ENCODE data around the gene CHST8. TPM values are rescaled to one million over a fixed set of nuclear protein-coding genes. Genes with fewer than 3 reads are reported as not detected.

The CHST8 gene
- total RNA-seq, 2 donors from 2014 or later, result 0.43 TPM; not detected in 1

DNA sequence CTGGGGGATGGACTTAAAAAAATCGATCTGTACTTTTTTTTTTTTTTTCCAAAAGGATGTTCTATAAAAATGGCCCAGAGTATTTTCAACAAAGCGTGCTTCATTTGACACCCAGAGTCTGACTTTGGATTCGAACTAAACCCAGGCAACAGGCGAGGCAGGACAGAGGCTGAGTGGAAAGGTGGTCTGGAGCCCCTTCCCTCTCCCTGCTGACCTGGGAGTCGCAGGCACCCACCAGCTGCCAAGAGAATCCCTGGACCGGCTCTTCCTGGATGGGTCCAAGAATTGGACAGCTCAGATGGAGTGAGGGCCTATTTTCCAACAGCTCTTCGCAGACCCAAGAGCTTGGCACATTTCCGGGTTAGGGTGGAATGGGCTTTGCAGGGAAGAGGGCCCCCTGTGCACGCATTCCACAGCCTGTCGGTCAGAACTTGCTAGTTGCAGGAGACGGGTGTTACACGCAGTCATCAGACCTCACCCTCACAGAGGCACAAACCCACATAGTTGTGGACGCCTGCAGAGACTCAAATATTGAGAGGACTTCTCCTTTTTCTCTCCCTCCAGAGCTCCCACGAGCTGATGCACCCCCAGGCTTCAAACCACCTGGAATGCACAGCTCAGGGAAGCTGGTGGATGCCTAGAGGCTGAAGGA is 190.1 kb downstream of the CHST8 start:
- Histone ChIP-seq H3K27ac (no peak overlapping the region), H3K27me3 (no peaks in the 10 kb centered on the region), H3K36me3 (peaks cover 15% of the 10 kb centered on the region), H3K4me1 (peaks cover 0 to 11% of the 10 kb centered on the region in 2 donors), H3K4me3 (no peak overlapping the region), H3K9me3 (no peaks in the 10 kb centered on the region)
- TF ChIP-seq, protein P1, sequence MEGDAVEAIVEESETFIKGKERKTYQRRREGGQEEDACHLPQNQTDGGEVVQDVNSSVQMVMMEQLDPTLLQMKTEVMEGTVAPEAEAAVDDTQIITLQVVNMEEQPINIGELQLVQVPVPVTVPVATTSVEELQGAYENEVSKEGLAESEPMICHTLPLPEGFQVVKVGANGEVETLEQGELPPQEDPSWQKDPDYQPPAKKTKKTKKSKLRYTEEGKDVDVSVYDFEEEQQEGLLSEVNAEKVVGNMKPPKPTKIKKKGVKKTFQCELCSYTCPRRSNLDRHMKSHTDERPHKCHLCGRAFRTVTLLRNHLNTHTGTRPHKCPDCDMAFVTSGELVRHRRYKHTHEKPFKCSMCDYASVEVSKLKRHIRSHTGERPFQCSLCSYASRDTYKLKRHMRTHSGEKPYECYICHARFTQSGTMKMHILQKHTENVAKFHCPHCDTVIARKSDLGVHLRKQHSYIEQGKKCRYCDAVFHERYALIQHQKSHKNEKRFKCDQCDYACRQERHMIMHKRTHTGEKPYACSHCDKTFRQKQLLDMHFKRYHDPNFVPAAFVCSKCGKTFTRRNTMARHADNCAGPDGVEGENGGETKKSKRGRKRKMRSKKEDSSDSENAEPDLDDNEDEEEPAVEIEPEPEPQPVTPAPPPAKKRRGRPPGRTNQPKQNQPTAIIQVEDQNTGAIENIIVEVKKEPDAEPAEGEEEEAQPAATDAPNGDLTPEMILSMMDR (IDR thresholded peaks at IDR 0.05), result no peak
- no peak for DNase-seq (ENCODE audit: low spot score)

DNA sequence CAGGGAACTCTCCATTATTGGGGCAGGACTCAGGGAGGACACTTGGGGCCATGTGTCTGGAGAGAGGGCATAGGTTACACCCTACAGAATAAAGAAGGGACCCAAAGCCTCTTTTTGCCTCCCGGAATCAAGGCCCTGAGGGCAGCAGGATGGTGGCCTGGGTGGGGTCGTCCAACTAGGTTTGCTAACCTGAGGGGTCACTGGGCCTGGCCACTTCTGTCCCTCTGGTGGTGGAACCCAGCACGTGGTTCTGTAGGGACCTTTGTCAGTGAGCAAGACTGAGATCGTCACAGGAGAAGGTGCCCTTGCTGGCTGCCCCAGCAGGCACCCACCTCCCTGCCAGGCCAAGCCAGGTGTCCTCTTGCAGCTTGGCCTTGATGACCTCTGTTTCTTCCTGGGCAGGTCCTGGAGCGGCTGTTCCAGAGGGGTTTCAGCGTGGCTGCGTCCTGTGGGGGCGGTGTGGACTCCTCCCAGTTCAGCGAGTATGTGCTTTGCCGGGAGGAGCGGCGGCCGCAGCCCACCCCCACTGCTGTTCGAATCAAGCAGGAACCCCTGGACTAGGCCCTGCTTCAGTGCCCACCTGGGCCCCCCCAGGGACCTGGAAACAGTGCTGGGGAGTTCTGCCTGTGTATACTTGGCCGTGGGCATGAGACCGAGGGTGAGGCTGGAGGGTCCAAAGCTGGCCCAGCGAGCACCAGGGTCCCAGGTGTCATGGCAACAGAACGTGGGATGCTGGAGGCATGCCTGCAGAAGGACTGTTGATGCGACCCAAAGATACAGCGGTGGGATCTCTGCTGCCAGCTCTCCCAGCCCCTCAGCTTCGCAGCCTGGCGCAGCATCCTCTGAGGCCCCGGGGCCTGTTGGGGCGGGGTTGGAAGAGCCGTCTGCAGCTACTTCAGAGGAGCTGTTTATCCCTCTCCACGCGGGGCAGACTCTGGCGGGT is 190.9 kb downstream of the CHST8 start:
- H3K4me3 ChIP-seq, result no peak overlapping the region
- H3K27me3 ChIP-seq, result no peaks in the 10 kb centered on the region
- peaks cover 15% of the 10 kb centered on the region for H3K36me3 ChIP-seq
- no peak for DNase-seq (ENCODE audit: low spot score)
- H3K4me1 ChIP-seq, result peaks cover 0 to 15% of the 10 kb centered on the region in 2 donors
- H3K9me3 ChIP-seq, result no peaks in the 10 kb centered on the region
- TF ChIP-seq, protein P1 (IDR thresholded peaks at IDR 0.05), result no peak
- H3K27ac ChIP-seq, result no peak overlapping the region

DNA sequence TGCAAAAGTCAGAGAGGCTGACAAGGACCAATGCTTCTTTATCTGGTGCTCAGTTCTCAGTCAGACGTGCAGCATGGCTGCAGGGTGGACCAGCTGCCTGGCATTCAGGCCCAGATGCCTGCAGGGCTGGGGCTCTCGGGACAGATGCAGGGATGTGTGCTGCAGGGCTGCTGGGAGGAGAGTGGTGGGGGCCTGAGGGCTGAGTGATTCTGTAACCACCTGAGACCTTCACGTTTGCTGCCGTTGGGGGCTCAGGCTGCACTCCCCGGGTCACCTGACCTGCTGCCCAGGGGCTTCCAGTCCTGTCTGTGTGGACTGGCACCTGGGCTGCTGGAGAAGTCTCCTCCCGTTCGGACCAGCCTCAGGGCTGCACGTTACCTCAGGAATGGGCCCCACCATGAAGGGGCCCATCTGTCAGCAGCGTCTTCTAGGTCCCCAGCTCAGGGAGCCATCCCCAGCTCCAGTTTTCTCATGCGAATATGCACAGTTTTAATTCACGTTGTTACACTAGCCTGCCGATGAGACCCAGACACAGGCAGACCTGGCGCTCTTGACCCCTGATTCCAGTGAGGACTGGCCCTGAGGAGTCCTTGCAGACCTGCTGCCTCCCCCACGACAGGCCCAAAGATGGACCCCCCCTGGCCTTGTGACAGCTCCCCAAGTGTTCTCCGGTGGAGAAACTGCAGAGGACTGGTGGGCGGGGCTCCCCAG is 191.8 kb downstream of the CHST8 start:
- H3K4me3 ChIP-seq, result no peak overlapping the region
- H3K9me3 ChIP-seq, result no peaks in the 10 kb centered on the region
- H3K27ac ChIP-seq, result no peak overlapping the region
- TF ChIP-seq, protein P1 (IDR thresholded peaks at IDR 0.05), result no peak
- no peaks in the 10 kb centered on the region for H3K27me3 ChIP-seq
- H3K36me3 ChIP-seq, result peaks cover 15% of the 10 kb centered on the region
- DNase-seq (ENCODE audit: low spot score), result no peak
- peaks cover 0 to 15% of the 10 kb centered on the region in 2 donors for H3K4me1 ChIP-seq

DNA sequence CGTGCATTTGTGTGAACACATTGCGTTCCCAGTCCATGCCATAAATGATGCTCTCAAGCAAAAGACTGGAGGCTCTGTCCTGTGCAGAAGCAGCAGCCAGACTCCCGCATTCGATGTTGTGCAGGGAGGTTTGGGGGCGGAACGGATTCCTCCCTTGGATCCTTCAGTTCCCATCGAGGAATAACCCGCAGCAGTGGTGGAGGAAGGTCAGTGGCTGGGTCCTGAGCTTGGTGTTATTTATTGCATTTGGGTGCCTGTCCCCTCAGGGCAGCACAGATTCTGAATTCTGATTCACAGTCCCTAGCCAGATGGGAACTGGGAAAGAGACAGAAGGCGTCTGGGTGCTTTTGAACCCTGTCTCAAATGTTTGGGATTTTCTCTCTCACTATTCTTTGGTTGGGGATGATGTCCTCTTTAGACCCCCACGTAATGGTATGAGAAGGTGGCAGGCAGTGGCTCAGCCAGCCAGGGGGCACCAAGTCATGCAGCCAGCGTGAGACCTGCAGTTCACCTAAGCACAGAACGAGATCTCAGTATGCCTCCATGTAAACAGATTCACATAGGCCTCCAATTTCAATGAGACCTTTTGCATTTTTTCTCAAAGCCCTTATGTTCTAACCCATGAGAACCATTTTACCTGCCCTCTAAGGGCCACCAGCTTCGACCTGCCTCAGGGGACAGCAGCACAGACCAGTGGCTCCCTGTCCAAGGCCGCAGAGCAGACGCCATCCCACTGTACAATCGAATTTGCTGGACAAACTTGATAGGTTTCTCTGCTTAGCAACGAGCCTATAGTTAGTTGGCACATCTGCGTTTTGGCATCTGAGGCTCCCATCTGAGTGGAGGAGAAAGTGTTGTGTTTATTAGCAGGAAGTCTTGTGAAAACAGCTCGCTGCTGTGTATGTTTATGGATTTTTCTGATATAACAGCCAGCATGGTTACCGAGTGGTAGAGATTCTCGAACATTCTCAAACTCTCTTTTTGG is 192.7 kb downstream of the CHST8 start:
- Histone ChIP-seq H3K4me1 (peaks cover 0 to 24% of the 10 kb centered on the region in 2 donors), H3K4me3 (no peak overlapping the region), H3K27me3 (no peaks in the 10 kb centered on the region), H3K36me3 (peaks cover 15% of the 10 kb centered on the region), H3K9me3 (no peaks in the 10 kb centered on the region), H3K27ac (no peak overlapping the region)
- TF ChIP-seq, protein P1 (IDR thresholded peaks at IDR 0.05), result no peak
- no peak for DNase-seq (ENCODE audit: low spot score)
